IPS-11a (cell line): Measurements from ENCODE around the gene KIAA1755.
A peak's percentile ranks its signal among the peaks of the same experiment; 100 is the strongest.
"Not testable (repeated sequence)": the region's sequence is repeated elsewhere in the genome, so short reads cannot be mapped to it uniquely, and the experiment has no call there.

Experiments used
- H3K4me3 ChIP-seq: one replicate; pipeline ENCODE4 v1.5.1; 2013; ENCODE audit warnings: low read depth, low read length, control low read depth

The KIAA1755 gene

DNA sequence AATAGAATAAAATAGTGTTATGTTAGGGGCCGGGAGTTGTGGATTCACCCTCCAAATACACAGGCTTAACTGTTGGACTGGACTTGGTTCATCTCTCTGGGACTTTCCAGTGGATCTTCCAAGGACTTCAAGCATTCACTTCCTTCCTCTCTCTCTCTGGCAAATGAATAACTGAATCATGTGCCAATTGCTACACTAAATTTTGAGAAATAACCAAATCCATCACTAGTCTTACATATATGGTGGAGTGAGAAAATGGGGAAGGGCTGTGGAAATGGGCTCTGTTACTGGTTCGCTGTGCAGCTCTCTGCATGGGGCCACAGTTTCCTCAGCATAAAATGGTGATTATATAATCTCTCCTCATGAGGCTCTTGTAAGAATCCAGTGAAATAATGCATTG lies 6.8 kb upstream of the KIAA1755 start:
- H3K4me3 ChIP-seq: no peak overlapping the region

- no peak overlapping the region for H3K4me3 ChIP-seq
Measured at GRCh38 chr20:38266426-38266825, 5.9 kb upstream of the KIAA1755 start.

DNA sequence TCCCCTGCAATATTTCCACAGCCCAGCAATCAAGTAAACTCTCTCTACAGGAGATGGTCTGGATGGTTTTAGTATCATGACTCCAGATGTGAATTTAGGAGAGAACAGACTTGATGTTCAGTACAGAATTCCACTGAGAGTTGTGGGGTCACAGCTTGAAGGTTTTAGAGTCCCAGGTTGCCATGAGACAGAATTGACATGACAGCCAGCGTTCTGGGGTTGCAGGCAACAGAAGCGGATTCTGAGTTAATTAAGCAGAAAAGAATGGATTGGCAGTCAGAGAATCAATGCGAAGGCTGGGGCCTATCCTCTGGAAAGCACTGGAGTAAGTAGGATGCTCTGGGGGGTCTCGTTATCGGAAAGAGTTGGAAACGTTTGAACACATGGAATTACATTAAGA lies 2.4 kb upstream of the KIAA1755 start:
- H3K4me3 ChIP-seq: no peak overlapping the region

DNA sequence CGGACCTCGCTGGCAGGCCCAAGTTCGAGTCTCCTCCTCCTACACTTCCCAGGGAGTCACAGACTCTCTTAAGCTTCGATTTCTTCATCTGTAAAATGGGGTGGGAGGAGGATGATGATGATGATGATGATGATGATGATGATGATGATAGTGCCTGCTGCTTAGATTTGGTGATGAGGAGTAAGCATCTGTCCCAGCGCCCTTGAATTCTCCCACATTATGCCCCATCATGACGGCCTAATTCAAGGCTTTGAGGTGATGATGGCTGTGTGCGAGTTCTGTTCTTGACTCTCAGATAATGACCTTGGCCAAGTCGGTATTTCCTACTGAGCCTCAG lies 487 bp upstream of the KIAA1755 start:
- H3K4me3 ChIP-seq: peak overlapping the region; percentile 18

GRCh38 chr20:38260025-38260377 lies 534 bp downstream of the KIAA1755 start:
- H3K4me3 ChIP-seq: peak overlapping the region; percentile 41

DNA sequence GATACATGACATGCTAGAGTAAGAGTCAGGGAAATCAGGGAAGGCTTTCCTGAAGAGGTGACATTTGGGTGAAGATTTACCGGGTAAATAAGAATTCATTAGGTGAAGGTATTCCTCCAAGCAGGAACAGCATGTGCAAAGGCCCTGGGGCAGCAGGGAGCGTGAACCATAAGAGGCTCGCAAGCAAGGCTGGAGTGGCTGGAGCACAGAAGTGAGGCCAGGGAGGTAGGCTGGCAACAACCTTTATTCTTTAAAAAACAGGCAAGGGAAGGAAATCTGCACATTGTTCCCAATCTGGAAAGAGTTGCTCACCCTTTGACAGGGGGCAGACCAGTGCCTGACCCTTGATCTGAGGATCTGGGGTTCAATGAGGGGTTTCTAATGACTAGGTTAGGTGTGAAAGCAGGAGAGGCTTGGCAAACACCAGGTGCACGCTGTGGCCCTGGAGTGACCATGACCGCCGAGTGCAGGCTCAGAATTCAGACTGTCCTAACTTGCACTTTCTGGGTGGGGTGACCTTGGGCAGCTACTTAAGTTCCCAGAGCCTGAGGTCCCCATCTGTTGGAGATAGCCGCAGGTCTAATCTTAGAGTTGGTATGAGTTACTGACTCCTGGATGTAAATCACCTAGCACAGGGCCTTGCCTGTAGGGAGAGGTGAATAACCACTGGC lies 1.9 kb downstream of the KIAA1755 start:
- H3K4me3 ChIP-seq: no peak overlapping the region

- no peak overlapping the region for H3K4me3 ChIP-seq
Measured at GRCh38 chr20:38256966-38257365, 3.6 kb downstream of the KIAA1755 start.

- H3K4me3 ChIP-seq: no peak overlapping the region
Measured at GRCh38 chr20:38256021-38256420, 4.5 kb downstream of the KIAA1755 start.

- H3K4me3 ChIP-seq: no peak overlapping the region
Measured at GRCh38 chr20:38255393-38255792, 5.1 kb downstream of the KIAA1755 start.

- not testable (repeated sequence) for H3K4me3 ChIP-seq
Measured at GRCh38 chr20:38254621-38255020, 5.9 kb downstream of the KIAA1755 start.

DNA sequence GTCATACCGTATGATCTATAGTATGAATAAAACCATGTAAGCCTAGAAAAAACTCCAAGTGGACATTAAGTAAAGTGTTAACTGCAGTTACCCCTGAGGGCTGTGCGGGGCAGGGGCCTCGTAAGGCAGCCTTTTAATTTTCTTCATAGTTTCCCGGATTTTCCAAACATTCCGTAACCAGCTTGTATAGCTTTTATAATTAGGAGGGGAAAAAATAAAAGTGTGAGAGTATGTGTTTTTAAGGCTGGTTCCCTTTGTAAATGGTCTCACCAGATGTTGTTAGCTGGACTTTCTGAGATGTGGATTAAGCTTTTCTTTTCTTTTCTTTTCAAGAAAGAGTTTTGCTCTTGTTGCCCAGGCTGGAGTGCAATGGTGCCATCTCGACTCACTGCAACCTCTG lies 7.0 kb downstream of the KIAA1755 start:
- H3K4me3 ChIP-seq: no peak overlapping the region

- no peak overlapping the region for H3K4me3 ChIP-seq
Measured at GRCh38 chr20:38252292-38253288, 7.9 kb downstream of the KIAA1755 start.

- H3K4me3 ChIP-seq: not testable (repeated sequence)
Measured at GRCh38 chr20:38251441-38251840, 9.1 kb downstream of the KIAA1755 start.

DNA sequence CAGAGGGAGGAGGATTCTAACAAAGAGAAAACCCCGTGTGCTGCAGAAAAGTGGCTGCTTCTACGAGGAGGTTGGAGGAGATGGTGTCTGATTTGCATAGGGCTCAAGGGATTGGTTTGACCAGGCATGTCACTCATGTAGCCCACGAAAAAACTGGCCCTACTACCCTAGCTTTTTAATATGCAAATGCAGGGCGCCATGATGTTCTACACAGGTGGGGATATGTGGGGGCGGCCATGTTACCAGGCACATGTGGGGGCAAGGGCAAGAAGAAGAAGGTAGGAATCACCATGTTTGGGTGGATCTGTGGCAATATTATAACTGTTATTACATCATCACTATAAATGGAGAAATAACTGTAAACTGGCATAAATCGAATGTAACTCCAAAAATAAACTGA lies 9.9 kb downstream of the KIAA1755 start:
- H3K4me3 ChIP-seq: no peak overlapping the region

- H3K4me3 ChIP-seq: no peak overlapping the region
Measured at GRCh38 chr20:38249536-38250310, 10.8 kb downstream of the KIAA1755 start.

- no peak overlapping the region for H3K4me3 ChIP-seq
Measured at GRCh38 chr20:38248133-38248532, 12.4 kb downstream of the KIAA1755 start.

DNA sequence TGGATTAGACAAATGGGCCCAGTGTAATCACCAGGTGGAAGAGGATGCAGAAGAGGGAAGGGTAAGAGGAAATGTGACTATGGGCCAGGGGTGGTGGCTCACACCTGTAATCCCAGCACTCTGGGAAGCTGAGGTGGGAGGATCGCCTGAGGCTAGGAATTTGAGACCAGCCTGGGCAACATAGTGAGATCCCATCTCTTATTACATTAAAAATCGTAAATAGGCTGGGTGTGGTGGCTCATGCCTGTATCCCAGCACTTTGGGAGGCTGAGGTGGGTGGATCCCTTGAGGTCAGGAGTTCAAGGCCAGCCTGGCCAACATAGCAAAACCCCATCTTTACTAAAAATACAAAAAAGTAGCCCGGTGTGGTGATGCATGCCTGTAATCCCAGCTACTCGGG lies 12.8 kb downstream of the KIAA1755 start:
- not testable (repeated sequence) for H3K4me3 ChIP-seq

DNA sequence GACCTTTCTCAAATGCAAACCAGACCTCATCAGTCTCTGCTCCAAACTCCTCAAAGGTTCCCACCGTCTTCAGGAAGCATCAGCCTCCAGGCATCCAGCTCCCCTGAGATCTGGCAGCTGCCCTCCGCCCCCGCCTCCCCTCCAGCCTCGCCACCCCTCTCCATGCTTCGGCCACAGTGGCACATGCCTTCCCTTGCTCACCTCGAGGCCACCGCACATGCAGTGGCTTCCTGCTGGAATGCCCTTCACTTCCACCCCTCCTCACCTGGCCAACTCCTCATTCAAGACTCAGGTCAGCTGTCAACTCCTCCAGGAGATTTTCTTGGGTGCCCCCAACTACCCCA lies 13.4 kb downstream of the KIAA1755 start:
- no peak overlapping the region for H3K4me3 ChIP-seq

GRCh38 chr20:38246357-38247165 lies 14.0 kb downstream of the KIAA1755 start:
- H3K4me3 ChIP-seq: no peak overlapping the region

- no peak overlapping the region for H3K4me3 ChIP-seq
Measured at GRCh38 chr20:38245753-38246152, 14.8 kb downstream of the KIAA1755 start.

- H3K4me3 ChIP-seq: no peak overlapping the region
Measured at GRCh38 chr20:38243709-38244020, 16.9 kb downstream of the KIAA1755 start.
